ENCODE results near the gene IGF2BP2.
"Not testable (repeated sequence)": the region's sequence is repeated elsewhere in the genome, so short reads cannot be mapped to it uniquely, and the experiment has no call there.

Gene IGF2BP2

GRCh38 chr3:185825006-185825638 is at the start of gene IGF2BP2:
Gene IGF2BP2, minus strand, starts transcription at chr3:185825042. Its CDS starts 82 bp downstream, at chr3:185824960.
- no peak for DNase-seq

- DNase-seq, result no peak
Observed at GRCh38 chr3:185874119-185874518, 49.3 kb upstream of the IGF2BP2 start.

GRCh38 chr3:185867650-185868049 is 42.8 kb upstream of the IGF2BP2 start:
- DNase-seq, result no peak

- DNase-seq, result no peak
Observed at GRCh38 chr3:185866995-185867394, 42.2 kb upstream of the IGF2BP2 start.

- no peak for DNase-seq
Observed at GRCh38 chr3:185866555-185866954, 41.7 kb upstream of the IGF2BP2 start.

GRCh38 chr3:185865247-185865646 is 40.4 kb upstream of the IGF2BP2 start:
- no peak for DNase-seq

GRCh38 chr3:185864767-185865166 is 39.9 kb upstream of the IGF2BP2 start:
- no peak for DNase-seq

- DNase-seq, result no peak
Observed at GRCh38 chr3:185862920-185863319, 38.1 kb upstream of the IGF2BP2 start.

GRCh38 chr3:185859294-185859972 is 34.6 kb upstream of the IGF2BP2 start:
- no peak for DNase-seq

GRCh38 chr3:185858502-185859225 is 33.8 kb upstream of the IGF2BP2 start:
- no peak for DNase-seq

GRCh38 chr3:185857208-185857607 is 32.4 kb upstream of the IGF2BP2 start:
- no peak for DNase-seq

GRCh38 chr3:185856652-185857051 is 31.8 kb upstream of the IGF2BP2 start:
- no peak for DNase-seq

GRCh38 chr3:185853771-185854170 is 28.9 kb upstream of the IGF2BP2 start:
- DNase-seq, result not testable (repeated sequence)

GRCh38 chr3:185852635-185853034 is 27.8 kb upstream of the IGF2BP2 start:
- no peak for DNase-seq

- no peak for DNase-seq
Observed at GRCh38 chr3:185851959-185852358, 27.1 kb upstream of the IGF2BP2 start.

- no peak for DNase-seq
Observed at GRCh38 chr3:185851046-185851445, 26.2 kb upstream of the IGF2BP2 start.

- DNase-seq, result no peak
Observed at GRCh38 chr3:185847506-185847905, 22.7 kb upstream of the IGF2BP2 start.

- DNase-seq, result no peak
Observed at GRCh38 chr3:185846037-185846436, 21.2 kb upstream of the IGF2BP2 start.

GRCh38 chr3:185844051-185844450 is 19.2 kb upstream of the IGF2BP2 start:
- no peak for DNase-seq

GRCh38 chr3:185843635-185844034 is 18.8 kb upstream of the IGF2BP2 start:
- DNase-seq, result no peak

GRCh38 chr3:185843126-185843525 is 18.3 kb upstream of the IGF2BP2 start:
- no peak for DNase-seq

- DNase-seq, result no peak
Observed at GRCh38 chr3:185842241-185842640, 17.4 kb upstream of the IGF2BP2 start.

GRCh38 chr3:185838417-185838989 is 13.7 kb upstream of the IGF2BP2 start:
- DNase-seq, result not testable (repeated sequence)

- no peak for DNase-seq
Observed at GRCh38 chr3:185837414-185837813, 12.6 kb upstream of the IGF2BP2 start.

Data from NCI-H2081 treated with DMSO at 0.1 percent for 48 hours (cell line).